ENCODE measurements around the gene SYNDIG1. TPM values are rescaled to one million over a fixed set of nuclear protein-coding genes. Genes with fewer than 3 reads are reported as not detected.

The SYNDIG1 gene
- total RNA-seq, 2 experiments from 2014 or later, result not detected

DNA sequence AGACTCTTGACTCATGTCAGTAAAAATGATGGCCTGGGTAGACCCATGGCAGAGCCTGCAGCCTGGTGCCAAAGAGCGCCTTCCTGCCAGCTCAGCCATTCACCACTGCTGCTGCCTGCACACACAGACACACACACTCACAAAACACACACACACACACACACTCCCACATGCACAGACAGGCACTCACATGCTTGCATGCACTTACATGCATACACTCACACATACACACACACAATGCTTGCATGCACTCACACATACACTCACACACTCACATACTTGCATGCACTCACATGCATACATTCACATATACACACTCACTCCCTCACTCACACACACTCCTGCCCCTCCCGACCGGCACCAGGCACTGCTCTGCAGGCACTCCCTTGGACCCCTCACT lies 18.0 kb upstream of the SYNDIG1 start:
- Mint-ChIP-seq H3K27me3 (peaks cover 5% of the 10 kb centered on the region), H3K27ac (no peak overlapping the region), H3K4me3 (no peak overlapping the region), H3K9me3 (no peaks in the 10 kb centered on the region), H3K36me3 (no peaks in the 10 kb centered on the region), H3K4me1 (ENCODE audit: low read depth) (peaks cover 4% of the 10 kb centered on the region)
- intact Hi-C loops (cut with micrococcal nuclease), result no loop called here
- no peak for DNase-seq
- ChIA-PET CTCF (no interaction called here), POLR2A (no interaction called here)

DNA sequence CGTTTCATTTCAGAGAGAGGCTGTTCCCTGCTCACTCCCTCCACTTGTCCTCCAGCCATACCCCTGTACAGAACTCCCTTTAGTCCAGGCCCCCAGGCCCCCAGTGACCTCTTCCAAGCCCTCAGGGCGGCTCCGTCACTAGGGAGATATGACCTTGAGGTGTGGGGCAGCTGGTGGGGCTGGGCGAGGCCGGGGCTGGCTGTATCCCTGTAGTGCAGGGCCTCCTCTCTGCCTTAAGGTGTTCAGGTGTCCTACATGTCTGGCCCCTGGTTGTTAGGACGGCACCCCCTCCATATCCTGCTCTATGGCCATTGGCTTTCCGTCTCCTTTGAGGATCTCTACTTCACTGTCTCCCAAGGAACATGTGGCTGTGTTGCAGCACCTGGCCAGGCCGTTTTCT lies 17.4 kb upstream of the SYNDIG1 start:
- H3K27me3 Mint-ChIP-seq, result peaks cover 5% of the 10 kb centered on the region
- H3K27ac Mint-ChIP-seq, result no peak overlapping the region
- ChIA-PET CTCF (no interaction called here), POLR2A (no interaction called here)
- H3K36me3 Mint-ChIP-seq, result no peaks in the 10 kb centered on the region
- H3K4me3 Mint-ChIP-seq, result no peak overlapping the region
- DNase-seq, result no peak
- intact Hi-C loops (cut with micrococcal nuclease), result no loop called here
- H3K9me3 Mint-ChIP-seq, result no peaks in the 10 kb centered on the region
- peaks cover 4% of the 10 kb centered on the region for H3K4me1 Mint-ChIP-seq (ENCODE audit: low read depth)

DNA sequence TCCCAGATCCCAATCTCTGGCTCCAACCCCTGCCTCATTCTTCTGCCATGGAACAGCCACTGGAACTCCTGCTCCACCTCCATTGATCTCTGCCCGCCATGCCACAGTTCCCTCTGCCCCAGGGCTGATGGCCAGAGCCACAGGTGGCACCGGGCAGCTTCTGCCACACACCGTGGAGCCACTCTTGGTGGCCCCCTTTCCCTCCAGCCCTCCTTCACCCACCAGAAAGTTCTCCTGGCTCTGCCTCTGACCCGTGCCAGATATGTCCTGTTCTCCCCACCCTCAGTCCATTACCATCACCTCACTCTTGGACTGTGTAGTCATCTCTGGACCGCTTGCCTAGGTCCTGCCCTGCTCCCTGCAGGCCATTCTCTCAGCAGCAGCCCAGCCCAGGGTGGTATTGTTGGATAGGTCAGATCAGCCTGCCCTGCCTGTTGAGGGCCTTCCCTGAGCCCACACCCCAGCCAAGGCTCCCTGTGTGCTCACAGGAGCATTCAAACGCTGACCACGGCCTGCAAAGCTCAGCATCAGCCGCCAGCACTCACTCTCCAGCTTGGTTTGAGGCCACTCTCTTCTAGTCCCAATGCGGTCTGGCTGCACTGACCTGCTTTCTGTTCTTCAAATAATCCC lies 16.8 kb upstream of the SYNDIG1 start:
- peaks cover 9% of the 10 kb centered on the region for H3K27me3 Mint-ChIP-seq
- intact Hi-C loops (cut with micrococcal nuclease), result no loop called here
- H3K4me3 Mint-ChIP-seq, result no peak overlapping the region
- CTCF ChIA-PET, result no interaction called here
- H3K36me3 Mint-ChIP-seq, result no peaks in the 10 kb centered on the region
- no peak for DNase-seq
- no peaks in the 10 kb centered on the region for H3K9me3 Mint-ChIP-seq
- POLR2A ChIA-PET, result no interaction called here
- H3K27ac Mint-ChIP-seq, result no peak overlapping the region
- peaks cover 4% of the 10 kb centered on the region for H3K4me1 Mint-ChIP-seq (ENCODE audit: low read depth)

GRCh38 chr20:24453869-24454268 lies 15.6 kb upstream of the SYNDIG1 start:
- Mint-ChIP-seq H3K4me1 (ENCODE audit: low read depth) (peaks cover 4% of the 10 kb centered on the region), H3K27me3 (peaks cover 9% of the 10 kb centered on the region), H3K9me3 (no peaks in the 10 kb centered on the region), H3K4me3 (no peak overlapping the region), H3K27ac (no peak overlapping the region), H3K36me3 (no peaks in the 10 kb centered on the region)
- DNase-seq, result no peak
- POLR2A ChIA-PET, result no interaction called here
- CTCF ChIA-PET, result no interaction called here
- intact Hi-C loops (cut with micrococcal nuclease), result no loop called here

DNA sequence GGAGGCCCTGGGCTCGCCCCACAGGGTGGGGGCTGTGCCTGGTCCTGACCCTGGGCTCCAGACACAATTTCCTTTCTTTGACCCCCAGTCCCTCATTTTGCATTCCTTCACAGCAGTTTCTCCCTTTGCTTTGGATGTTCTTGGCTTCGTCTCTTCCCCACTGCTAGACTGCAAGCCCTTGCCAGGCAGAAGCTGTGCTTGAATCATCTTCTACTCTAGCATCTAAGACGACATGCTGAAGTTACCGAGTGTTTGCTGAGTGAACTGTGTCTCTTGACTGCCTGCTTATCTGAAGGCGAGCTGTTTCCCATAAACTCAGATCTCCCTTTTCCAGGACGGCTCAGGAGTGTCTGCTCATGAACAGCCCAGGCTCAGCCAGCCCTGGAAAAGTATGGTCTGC lies 14.3 kb upstream of the SYNDIG1 start:
- H3K27me3 Mint-ChIP-seq, result peaks cover 9% of the 10 kb centered on the region
- no peaks in the 10 kb centered on the region for H3K9me3 Mint-ChIP-seq
- ChIA-PET POLR2A (no interaction called here), CTCF (no interaction called here)
- DNase-seq, result no peak
- H3K4me3 Mint-ChIP-seq, result no peak overlapping the region
- H3K36me3 Mint-ChIP-seq, result no peaks in the 10 kb centered on the region
- intact Hi-C loops (cut with micrococcal nuclease), result no loop called here
- H3K27ac Mint-ChIP-seq, result no peak overlapping the region
- peaks cover 4% of the 10 kb centered on the region for H3K4me1 Mint-ChIP-seq (ENCODE audit: low read depth)

GRCh38 chr20:24456398-24456781 lies 13.0 kb upstream of the SYNDIG1 start:
- H3K4me3 Mint-ChIP-seq, result no peak overlapping the region
- ChIA-PET CTCF (no interaction called here), POLR2A (no interaction called here)
- no peak overlapping the region for H3K27ac Mint-ChIP-seq
- DNase-seq, result no peak
- intact Hi-C loops (cut with micrococcal nuclease), result no loop called here
- peaks cover 4% of the 10 kb centered on the region for H3K4me1 Mint-ChIP-seq (ENCODE audit: low read depth)
- H3K9me3 Mint-ChIP-seq, result no peaks in the 10 kb centered on the region
- no peaks in the 10 kb centered on the region for H3K36me3 Mint-ChIP-seq
- peaks cover 9% of the 10 kb centered on the region for H3K27me3 Mint-ChIP-seq

GRCh38 chr20:24458436-24458835 lies 11.0 kb upstream of the SYNDIG1 start:
- no peak for DNase-seq
- intact Hi-C loops (cut with micrococcal nuclease), result no loop called here

DNA sequence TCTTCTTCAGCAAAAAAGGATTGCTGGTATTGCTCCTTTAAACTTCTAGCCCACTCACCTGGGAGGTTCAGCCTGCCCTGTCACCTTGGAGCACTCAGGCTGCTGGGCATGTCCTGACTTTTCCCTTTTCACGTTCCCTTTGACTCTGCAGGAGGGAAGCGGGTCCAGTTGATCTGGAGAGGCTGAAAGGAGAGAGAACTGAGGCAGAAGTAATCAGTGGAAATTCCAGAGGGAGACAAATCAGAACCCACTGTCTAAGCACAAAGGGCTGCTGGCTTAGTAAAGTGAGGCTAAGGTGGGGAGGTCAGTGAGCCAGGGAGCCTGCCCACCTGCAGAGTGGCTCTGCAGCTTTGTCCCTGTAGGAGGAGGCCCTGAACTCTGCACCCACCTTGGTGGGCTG lies 9.7 kb upstream of the SYNDIG1 start:
- H3K9me3 Mint-ChIP-seq, result no peaks in the 10 kb centered on the region
- H3K4me1 Mint-ChIP-seq (ENCODE audit: low read depth), result no peaks in the 10 kb centered on the region
- H3K4me3 Mint-ChIP-seq, result no peak overlapping the region
- DNase-seq, result no peak
- no peak overlapping the region for H3K27ac Mint-ChIP-seq
- CTCF ChIA-PET, result no interaction called here
- POLR2A ChIA-PET, result no interaction called here
- peaks cover 8% of the 10 kb centered on the region for H3K27me3 Mint-ChIP-seq
- H3K36me3 Mint-ChIP-seq, result no peaks in the 10 kb centered on the region
- intact Hi-C loops (cut with micrococcal nuclease), result no loop called here

More at GRCh38 chr20:24458436-24458835, 11.0 kb upstream of the SYNDIG1 start:
- POLR2A ChIA-PET, result no interaction called here
- no peak overlapping the region for H3K4me3 Mint-ChIP-seq
- peaks cover 6% of the 10 kb centered on the region for H3K27me3 Mint-ChIP-seq
- H3K9me3 Mint-ChIP-seq, result no peaks in the 10 kb centered on the region
- H3K36me3 Mint-ChIP-seq, result no peaks in the 10 kb centered on the region
- H3K27ac Mint-ChIP-seq, result no peak overlapping the region
- H3K4me1 Mint-ChIP-seq (ENCODE audit: low read depth), result peaks cover 4% of the 10 kb centered on the region
- CTCF ChIA-PET, result no interaction called here

DNA sequence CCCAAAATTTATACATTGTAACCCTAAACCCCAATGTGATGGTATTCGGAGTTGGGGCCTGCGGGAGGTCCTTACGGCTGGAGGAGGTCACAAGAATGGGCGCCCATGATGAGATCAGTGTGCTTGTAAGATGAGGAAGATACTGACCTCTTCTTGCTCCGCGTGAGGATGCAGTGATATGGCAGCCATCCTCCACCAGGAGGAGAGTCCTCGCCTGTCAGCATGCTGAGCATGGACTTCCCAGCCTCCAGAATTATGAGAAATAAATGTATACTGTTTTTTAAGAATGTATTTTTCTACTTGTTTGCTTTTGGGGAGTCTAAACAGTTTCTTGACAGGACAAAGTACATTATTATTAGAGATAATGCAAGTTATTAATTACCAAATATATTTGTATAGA lies 8.7 kb upstream of the SYNDIG1 start:
- ChIA-PET POLR2A (no interaction called here), CTCF (no interaction called here)
- Mint-ChIP-seq H3K9me3 (no peaks in the 10 kb centered on the region), H3K36me3 (no peaks in the 10 kb centered on the region), H3K4me1 (ENCODE audit: low read depth) (no peaks in the 10 kb centered on the region), H3K4me3 (no peak overlapping the region), H3K27ac (no peak overlapping the region), H3K27me3 (peaks cover 8% of the 10 kb centered on the region)
- DNase-seq, result no peak
- intact Hi-C loops (cut with micrococcal nuclease), result no loop called here

DNA sequence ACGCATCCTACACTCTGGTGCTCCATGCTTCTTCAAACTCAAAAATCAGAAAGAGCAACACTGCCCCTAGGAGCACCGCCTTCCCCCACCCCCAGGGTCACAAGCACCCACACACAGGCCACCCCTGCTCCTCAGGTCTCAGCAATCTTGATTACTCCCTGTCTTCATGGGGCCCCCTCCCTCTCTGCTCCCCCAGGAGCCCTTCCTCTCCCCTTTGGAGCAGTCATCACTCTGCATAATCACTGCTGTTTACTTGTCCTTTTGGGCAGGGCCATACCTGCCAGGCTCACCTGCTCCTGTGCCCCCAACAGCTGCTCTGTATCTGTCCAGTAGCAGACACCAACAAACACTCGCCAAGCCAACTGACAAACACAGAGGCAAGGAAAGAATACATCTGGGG lies 7.6 kb upstream of the SYNDIG1 start:
- no peak for DNase-seq
- ChIA-PET CTCF (interaction anchor here (1.1 kb wide), 1 partner anchor 17 kb away, joined by 3 read pairs; no protein-coding TSS in a partner anchor), POLR2A (no interaction called here)
- Mint-ChIP-seq H3K9me3 (no peaks in the 10 kb centered on the region), H3K36me3 (no peaks in the 10 kb centered on the region), H3K27ac (no peak overlapping the region), H3K4me1 (ENCODE audit: low read depth) (no peaks in the 10 kb centered on the region), H3K4me3 (no peak overlapping the region), H3K27me3 (peaks cover 10% of the 10 kb centered on the region)
- intact Hi-C loops (cut with micrococcal nuclease), result no loop called here

DNA sequence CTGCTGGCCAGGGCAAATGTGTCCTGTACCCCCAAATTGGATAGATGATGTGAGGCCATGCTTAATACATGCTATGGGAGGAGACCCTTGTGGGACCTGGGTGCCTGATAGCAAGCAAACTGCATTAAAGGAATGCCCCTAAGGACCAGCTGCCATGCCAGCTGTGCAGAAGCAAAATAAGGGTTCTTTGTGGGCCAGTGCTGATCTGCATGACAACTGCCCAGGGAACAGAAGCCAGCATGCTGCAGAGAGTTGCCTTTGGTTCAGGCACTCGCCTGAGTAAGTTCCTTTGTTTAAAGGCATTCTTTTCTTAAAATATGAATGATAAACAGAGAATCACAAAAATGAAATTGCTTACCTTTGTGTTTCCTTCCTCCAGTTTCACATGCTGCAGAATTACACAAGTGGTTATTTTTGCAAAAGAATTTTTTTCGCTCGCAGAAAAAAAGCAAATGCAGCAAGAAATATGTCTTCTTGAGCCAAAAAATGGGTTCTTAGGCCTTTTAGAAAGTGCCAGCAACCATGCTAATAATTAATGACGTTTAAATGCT lies 6.9 kb upstream of the SYNDIG1 start:
- Mint-ChIP-seq H3K9me3 (no peaks in the 10 kb centered on the region), H3K27me3 (peaks cover 10% of the 10 kb centered on the region), H3K27ac (no peak overlapping the region), H3K4me3 (no peak overlapping the region), H3K36me3 (no peaks in the 10 kb centered on the region), H3K4me1 (ENCODE audit: low read depth) (no peaks in the 10 kb centered on the region)
- ChIA-PET POLR2A (no interaction called here), CTCF (interaction anchor here (0.6 kb wide), 1 partner anchor 270 kb away, joined by 3 read pairs; no protein-coding TSS in a partner anchor)
- intact Hi-C loops (cut with micrococcal nuclease), result no loop called here
- DNase-seq, result no peak

GRCh38 chr20:24465159-24465558 lies 4.3 kb upstream of the SYNDIG1 start:
- no peak for DNase-seq
- Mint-ChIP-seq H3K27ac (no peak overlapping the region), H3K9me3 (no peaks in the 10 kb centered on the region), H3K27me3 (peaks cover 27% of the 10 kb centered on the region), H3K4me1 (ENCODE audit: low read depth) (no peaks in the 10 kb centered on the region), H3K36me3 (no peaks in the 10 kb centered on the region), H3K4me3 (no peak overlapping the region)
- intact Hi-C loops (cut with micrococcal nuclease), result no loop called here
- ChIA-PET POLR2A (no interaction called here), CTCF (no interaction called here)

- Mint-ChIP-seq H3K4me3 (no peak overlapping the region), H3K4me1 (ENCODE audit: low read depth) (peaks cover 2% of the 10 kb centered on the region), H3K36me3 (no peaks in the 10 kb centered on the region), H3K27ac (no peak overlapping the region), H3K27me3 (peaks cover 33% of the 10 kb centered on the region), H3K9me3 (no peaks in the 10 kb centered on the region)
- no peak for DNase-seq
- intact Hi-C loops (cut with micrococcal nuclease), result no loop called here
- POLR2A ChIA-PET, result no interaction called here
- CTCF ChIA-PET, result no interaction called here
Measured at GRCh38 chr20:24465730-24466129, 3.7 kb upstream of the SYNDIG1 start.

Measured in activated CD4-positive, alpha-beta memory T cell treated with anti-CD3 and anti-CD28 coated beads for 36 hours (primary cell).